ENCODE measurements around the gene ABLIM3. TPM values are rescaled to one million over a fixed set of nuclear protein-coding genes. Genes with fewer than 3 reads are reported as not detected.

The ABLIM3 gene
- total and polyA plus RNA-seq, 2 of the 13 experiments (the other 11 are each of a cell fraction or from before 2014, with no cell fraction given) = 0.53 to 6.3 TPM

GRCh38 chr5:149156435-149157083 is 15.3 kb downstream of the ABLIM3 start:
- H3K9me3 ChIP-seq (ENCODE audit: low read length) = no peaks in the 10 kb centered on the region
- no peak overlapping the region for H3K4me3 ChIP-seq (replicated peaks in 1 of 3; ENCODE audit: insufficient read depth in 1 of 3, low read depth in 2 of 3, low read length in 3 of 3)
- no peaks in the 10 kb centered on the region for H3K27me3 ChIP-seq (ENCODE audit: control insufficient read depth in 1 of 2, insufficient read depth in 2 of 2, low read length in 2 of 2)
- in situ Hi-C loops (cut with HindIII; ENCODE audit: extremely low pct_ligation_motif_present, low pct_unique_long_range_greater_than_20kb) = no loop called here
- 45% methylated on average over 4 of the region's 4 CpGs for WGBS (ENCODE audit: low lambda C conversion rate)
- H2AFZ ChIP-seq (ENCODE audit: low read length) = no peak overlapping the region
- intact Hi-C loops (cut with micrococcal nuclease; ENCODE audit: unreplicated experiment) = no loop called here
- H3K4me2 ChIP-seq (ENCODE audit: low read depth, low read length) = no peak overlapping the region
- ChIA-PET POLR2A (interaction anchor here (8.0 kb wide), 1 partner anchor 17 kb away, joined by 89 read pairs; no protein-coding TSS in a partner anchor), CTCF (ENCODE audit: low intra/inter-chr PET ratio, low total read pairs) (no interaction called here)
- H4K20me1 ChIP-seq (ENCODE audit: insufficient read depth, low read length) = no peaks in the 10 kb centered on the region
- H3K4me1 ChIP-seq (ENCODE audit: insufficient read depth, low read length) = peaks cover 84% of the 10 kb centered on the region
- peaks cover 3% of the 10 kb centered on the region for H3K79me2 ChIP-seq (ENCODE audit: insufficient read depth, low read length)
- DNase-seq (ENCODE audit: low spot score) (no peak), FAIRE-seq (no peak), ATAC-seq (no peak)
- no peak overlapping the region for H3K27ac ChIP-seq (ENCODE audit: extremely low read length, insufficient read depth, low read length)
- no peaks in the 10 kb centered on the region for H3K36me3 ChIP-seq (replicated peaks in 1 of 2; ENCODE audit: control insufficient read depth in 1 of 2, insufficient read depth in 2 of 2, low read length in 2 of 2)
- no TSS peak for BruUV-seq (replicated peaks)
- no peak overlapping the region for H3K9ac ChIP-seq (ENCODE audit: insufficient read depth, low read depth, low read length)
- TF ChIP-seq JUNB (CRISPR knock-in tag; IDR thresholded peaks at IDR 0.05; ENCODE audit: borderline replicate concordance) = no peak
- no peak for TF ChIP-seq ZNF512 (CRISPR knock-in tag; IDR thresholded peaks at IDR 0.05)
- TF ChIP-seq, protein P1, sequence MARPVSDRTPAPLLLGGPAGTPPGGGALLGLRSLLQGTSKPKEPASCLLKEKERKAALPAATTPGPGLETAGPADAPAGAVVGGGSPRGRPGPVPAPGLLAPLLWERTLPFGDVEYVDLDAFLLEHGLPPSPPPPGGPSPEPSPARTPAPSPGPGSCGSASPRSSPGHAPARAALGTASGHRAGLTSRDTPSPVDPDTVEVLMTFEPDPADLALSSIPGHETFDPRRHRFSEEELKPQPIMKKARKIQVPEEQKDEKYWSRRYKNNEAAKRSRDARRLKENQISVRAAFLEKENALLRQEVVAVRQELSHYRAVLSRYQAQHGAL (CRISPR knock-in tag; IDR thresholded peaks at IDR 0.05; ENCODE audit: not compliant biosample characterization) = no peak
- no peak for TF ChIP-seq ZNF644 (CRISPR knock-in tag; IDR thresholded peaks at IDR 0.05; ENCODE audit: low read depth)
- TF ChIP-seq DNMT3B (CRISPR knock-in tag; conservative IDR thresholded peaks at IDR 0.05) = no peak
- TF ChIP-seq ZNF460 (CRISPR knock-in tag; IDR thresholded peaks at IDR 0.05; ENCODE audit: borderline replicate concordance) = no peak
- no peak for TF ChIP-seq ATF7-NPFF (CRISPR knock-in tag; IDR thresholded peaks at IDR 0.05; ENCODE audit: low read depth)
- no peak for TF ChIP-seq ZNF605 (CRISPR knock-in tag; IDR thresholded peaks at IDR 0.05)
- no peak for TF ChIP-seq GABPA (IDR thresholded peaks at IDR 0.05; ENCODE audit: low read depth, low read length)
- no peak for TF ChIP-seq GABPA (CRISPR knock-in tag; IDR thresholded peaks at IDR 0.05; ENCODE audit: low read depth)
- TF ChIP-seq ZBTB26 (CRISPR knock-in tag; IDR thresholded peaks at IDR 0.05; ENCODE audit: borderline replicate concordance) = no peak
- TF ChIP-seq, protein P2, sequence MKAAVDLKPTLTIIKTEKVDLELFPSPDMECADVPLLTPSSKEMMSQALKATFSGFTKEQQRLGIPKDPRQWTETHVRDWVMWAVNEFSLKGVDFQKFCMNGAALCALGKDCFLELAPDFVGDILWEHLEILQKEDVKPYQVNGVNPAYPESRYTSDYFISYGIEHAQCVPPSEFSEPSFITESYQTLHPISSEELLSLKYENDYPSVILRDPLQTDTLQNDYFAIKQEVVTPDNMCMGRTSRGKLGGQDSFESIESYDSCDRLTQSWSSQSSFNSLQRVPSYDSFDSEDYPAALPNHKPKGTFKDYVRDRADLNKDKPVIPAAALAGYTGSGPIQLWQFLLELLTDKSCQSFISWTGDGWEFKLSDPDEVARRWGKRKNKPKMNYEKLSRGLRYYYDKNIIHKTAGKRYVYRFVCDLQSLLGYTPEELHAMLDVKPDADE (CRISPR knock-in tag; IDR thresholded peaks at IDR 0.05) = no peak
- TF ChIP-seq SP4 (CRISPR knock-in tag; IDR thresholded peaks at IDR 0.05) = no peak
- TF ChIP-seq ZNF557 (CRISPR knock-in tag; IDR thresholded peaks at IDR 0.05) = no peak
- no peak for TF ChIP-seq ADNP (CRISPR knock-in tag; IDR thresholded peaks at IDR 0.05)
- TF ChIP-seq ZNF101 (CRISPR knock-in tag; IDR thresholded peaks at IDR 0.05; ENCODE audit: borderline replicate concordance, low read depth) = no peak
- no peak for TF ChIP-seq ZNF777 (CRISPR knock-in tag; IDR thresholded peaks at IDR 0.05)
